ENCODE results near the gene ERI3.

ERI3 gene

DNA sequence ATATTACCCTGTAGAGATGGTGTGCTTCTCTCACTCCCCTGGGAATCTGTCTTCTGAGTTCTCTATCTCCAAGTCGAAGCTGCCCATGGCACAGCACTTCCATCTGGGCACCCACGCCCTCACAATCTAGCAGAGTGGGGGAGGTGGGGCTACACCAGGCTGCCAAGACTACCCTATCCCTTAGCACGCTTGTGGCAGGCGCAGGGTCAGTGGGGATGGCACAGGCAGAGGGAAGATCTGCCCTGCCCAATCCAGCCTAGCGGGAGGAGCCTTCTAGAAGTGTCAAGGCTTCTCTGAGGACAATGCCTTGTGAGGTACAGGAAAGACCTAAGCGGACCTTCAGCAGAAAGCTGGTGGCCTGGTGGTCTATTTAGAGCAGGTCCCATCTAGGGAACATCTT is 92.6 kb downstream of the ERI3 start:
- DNase-seq (ENCODE audit: low read depth): no peak

DNA sequence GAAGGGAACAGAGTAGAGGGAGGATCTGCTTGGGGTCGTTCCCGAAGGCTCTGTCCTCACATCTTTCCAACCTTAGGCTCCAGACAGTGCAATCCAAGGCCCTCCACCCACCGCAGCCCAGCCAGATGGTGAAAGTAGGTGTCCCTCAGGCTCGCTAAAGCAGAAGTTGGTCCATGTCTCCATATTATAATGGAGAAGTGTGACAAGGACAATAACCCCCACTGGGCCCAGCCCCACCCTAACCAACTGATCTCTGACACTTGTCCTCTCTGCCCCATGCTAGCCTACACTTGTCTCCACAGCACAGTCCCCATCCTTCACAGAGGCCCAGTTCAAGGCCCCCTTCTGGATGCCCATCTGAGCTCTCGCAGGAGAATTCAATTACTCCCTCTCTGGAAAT is 93.1 kb downstream of the ERI3 start:
- no peak for DNase-seq (ENCODE audit: low read depth)

DNA sequence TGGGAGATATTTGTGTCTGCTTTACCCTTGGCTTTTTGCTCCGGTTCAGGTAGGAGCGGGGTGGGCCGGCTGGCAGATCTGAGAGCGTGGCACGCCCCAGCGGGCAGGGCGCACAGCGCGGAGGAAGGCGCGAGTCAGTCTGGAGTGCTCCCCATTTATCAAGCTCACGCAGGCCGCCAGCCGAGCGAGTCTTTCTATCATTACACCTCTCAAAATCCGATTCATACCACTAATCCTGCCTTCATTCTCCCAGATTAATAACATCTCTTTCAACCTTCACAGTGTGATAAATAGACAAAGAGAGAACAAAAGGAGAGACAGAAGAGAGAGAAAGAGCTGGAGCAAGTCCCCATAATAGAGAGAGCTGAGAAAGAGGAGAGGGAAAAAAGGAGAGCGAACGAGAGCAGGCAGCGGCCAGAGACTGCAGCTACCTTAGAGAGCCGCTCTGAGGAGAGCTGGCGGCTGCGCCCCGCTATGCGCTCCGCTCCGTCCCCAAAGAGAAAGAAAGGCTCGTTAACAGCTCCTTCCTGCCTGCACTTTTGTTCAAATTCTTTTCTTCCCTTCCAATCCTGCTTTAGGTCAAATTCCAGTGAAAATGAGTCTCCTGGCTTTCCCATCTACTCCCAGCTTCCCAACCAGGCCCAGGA is 93.8 kb downstream of the ERI3 start:
- DNase-seq (ENCODE audit: low read depth): no peak

DNA sequence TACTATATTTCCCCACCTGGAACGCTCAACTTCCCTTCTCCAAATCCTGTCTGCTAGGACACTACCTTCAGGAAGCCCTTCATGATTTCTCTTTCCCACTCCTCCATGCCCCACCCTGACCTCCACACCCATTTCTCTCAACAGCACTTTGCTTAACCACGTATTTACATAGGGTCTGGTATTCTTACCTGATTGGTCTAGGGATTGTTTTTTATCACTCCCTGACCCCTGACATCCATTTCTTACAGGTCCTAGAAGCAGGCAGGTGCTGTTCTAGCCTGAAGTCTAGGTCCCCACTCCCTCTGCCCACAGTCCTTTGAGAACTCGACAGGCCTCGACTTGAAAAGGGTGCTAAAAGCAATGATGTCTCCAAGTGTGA is 94.3 kb downstream of the ERI3 start:
- DNase-seq (ENCODE audit: low read depth): no peak

DNA sequence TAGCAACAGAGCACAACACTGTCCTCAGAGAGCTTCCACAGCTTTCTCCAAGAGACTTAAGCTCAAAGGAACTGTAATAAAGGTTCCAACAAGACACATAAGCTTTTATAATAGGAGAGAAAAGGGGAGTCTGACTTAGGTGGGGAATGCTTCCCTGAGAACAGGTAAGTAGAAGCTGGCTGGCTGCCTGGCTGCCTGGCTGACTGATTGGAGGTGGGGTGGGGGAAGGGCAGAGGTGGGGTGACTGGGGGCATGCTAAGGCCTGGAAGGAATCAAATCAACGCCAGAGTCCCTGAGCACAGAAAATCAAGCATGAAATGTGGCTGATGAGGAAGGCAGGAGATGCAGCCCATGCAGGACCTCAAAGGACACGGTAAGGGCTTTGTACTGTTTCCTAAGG is 96.0 kb downstream of the ERI3 start:
- DNase-seq (ENCODE audit: low read depth): no peak

DNA sequence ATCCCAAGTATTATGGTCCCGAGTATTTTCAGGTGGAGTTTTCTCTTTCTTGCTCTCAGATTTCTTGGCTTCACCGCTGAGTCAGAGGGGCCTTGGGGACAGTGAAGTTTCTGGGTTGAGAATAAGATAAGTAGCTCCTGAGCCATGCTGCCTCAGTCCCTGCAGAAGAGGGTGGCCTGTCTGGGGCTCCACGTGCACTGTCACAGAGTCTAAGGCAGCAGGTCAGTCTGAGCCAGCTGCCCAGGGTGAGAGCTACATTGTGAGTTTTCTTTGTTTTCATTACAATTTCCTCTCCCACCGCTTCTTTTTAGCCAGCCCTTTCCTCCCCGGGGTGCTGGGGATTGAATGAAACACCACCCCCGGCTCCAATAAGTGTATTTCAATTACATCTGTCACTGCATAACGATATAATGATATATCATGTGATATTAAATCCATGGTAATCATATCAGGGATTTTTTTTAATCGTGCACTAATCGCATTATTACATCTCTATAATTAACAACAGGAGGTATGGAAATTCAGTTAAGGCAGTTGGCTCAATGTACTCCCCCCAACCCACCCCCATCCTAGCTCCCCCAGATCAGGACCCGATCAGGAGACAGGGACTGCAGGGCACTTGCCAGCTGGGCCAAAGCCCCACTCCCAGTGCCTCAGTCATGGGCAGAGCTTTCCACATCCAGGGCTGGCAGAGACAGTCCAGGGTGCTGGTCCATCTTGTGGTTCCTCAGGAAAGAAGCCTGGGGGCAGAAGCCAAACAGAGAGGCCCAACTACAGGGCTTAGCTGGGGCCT is 98.1 kb downstream of the ERI3 start:
- DNase-seq (ENCODE audit: low read depth): no peak

DNA sequence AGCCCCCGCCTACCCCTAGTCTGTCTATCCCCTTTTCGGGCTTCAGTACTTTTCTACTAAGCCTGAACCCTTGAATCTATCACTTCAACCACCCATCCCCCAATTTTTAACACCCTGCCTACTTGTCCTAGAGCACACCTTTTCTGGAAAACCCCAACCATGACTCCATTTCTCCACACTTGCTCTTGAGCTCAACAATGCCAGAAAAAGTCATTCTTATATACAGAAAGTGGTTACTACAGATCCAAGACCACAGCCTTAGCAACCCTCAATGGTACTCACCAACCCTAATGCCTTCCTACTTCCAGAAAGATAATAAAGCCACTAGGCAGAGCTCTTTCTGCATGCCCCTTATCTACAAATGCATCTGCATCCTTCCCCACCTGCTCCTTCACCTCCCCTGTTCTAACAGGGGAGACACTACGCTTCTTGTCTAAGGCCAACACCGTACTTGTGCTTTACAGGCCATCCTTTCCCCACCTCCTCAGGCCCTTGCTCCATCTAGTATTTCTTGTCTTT is 100.6 kb downstream of the ERI3 start:
- DNase-seq (ENCODE audit: low read depth): no peak

DNA sequence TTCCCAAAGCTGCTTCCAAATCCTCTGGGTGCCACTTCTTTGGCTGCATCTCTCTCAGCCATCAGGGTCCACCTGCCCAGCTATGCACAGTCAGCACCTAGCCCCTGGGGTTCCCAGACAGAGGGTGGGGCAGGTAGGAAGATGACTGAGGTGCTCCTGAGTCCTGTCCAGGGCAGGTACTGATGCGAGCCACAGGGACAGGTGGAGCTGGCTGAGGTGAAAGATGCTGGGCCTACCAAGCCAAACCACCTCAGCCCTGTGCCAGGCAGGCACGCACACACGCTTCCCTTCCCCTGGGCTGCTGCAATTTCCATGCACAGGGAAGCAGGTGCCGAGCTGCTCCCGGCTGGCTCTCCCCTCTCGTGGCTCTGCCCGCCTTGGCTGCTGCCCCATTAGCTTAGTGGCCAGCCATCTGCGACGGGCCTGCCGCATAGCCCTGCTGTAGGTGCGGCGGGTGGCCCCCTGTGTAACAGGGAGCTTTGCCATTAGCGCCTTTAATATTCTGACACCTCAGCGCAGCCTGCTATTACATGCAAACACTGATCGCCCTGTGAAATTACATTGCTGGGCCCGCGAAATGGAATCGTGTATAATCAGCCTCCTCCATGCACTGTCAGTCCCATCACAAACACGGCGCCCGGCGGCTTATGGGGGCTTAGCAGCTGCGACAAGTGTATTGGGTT is 102.9 kb downstream of the ERI3 start:
- no peak for DNase-seq (ENCODE audit: low read depth)

DNA sequence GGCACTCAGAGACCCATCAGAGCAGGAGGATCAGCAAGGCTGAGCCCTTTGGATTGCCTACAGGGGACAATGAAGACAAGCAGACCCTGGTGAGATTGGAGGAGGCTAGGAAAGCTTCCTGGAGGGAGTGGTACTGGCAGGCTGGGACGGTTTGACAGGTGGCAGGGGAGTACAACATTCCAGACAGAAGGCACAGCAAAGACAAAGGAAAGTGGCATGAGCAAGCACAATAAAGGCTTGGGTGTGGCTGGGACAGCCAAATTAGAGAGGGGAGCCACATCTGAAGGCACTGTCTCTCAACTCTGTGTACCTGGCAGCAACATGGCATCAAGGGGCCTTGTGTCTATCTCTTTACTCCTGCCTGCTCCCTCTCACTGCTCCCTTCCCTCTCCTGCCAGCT is 103.6 kb downstream of the ERI3 start:
- DNase-seq (ENCODE audit: low read depth): no peak

DNA sequence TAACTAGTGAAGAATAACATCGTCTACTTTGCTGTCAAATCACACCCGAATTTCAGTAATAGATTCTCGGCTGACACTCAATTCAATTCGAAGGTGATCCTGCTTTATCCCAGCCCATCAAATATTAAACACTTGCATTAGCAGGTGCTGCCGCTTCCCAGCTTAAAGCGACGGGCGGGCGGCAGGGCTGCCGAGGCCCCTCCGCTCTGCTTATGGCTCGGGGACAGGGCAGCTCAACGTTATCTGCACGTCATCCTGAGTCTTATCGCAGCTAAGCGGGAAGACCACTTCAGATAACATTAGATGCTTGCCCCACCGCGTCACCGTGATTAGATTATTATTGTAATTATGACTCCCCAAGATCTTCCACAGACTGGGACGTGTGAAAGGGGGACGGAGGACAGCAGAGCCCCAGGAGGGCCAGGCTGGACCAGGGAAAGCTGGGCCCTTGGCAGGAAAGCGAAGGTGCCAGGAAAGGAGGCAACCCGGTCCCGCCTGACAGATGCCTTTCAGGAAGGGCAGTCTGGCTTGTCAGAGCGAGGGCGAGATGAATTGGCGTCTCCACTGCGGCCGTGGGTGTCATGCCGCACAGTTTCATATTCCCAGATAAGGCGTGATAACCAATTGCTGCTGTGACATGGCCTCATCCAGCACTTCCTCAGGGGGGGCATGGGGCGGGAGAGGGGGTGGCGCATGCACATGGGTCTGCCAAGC is 104.8 kb downstream of the ERI3 start:
- no peak for DNase-seq (ENCODE audit: low read depth)

DNA sequence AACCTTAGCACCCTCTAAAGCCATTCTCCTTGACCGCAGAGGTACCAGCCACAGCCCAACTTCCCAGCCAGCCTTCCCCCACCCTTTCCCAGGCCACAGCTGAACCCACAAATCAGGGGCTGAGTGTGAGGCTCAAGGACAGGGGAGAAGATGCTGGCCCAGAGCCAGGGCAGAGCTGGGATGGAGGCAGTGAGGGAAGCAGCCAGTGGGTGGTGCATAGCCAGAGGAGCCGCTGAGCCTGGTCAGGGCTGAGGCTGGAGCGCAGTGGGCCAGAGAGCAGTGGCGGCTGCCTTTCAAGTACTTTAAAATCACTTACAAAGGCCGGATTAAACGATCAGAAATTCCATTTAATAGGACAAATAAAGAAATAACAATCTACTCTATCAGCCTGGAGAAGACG is 105.5 kb downstream of the ERI3 start:
- DNase-seq (ENCODE audit: low read depth): no peak

DNA sequence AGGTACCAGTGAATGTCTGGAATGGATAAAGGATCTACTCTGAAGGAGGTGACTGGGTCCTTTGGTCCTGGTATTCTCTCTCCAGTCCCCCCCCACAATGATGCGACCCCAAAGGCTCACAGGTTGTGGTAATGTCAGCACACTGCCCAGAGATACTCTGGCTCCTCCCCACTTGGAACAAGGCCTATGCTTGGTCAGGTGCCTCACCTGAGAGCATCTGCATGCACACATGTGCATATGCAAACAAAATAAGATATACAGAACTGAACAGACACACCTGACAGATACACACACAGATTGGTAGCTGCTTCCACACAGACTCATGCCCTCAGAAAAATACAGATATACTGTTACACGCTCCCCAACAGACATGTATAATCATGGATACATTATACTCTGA is 108.3 kb downstream of the ERI3 start:
- DNase-seq (ENCODE audit: low read depth): no peak

DNA sequence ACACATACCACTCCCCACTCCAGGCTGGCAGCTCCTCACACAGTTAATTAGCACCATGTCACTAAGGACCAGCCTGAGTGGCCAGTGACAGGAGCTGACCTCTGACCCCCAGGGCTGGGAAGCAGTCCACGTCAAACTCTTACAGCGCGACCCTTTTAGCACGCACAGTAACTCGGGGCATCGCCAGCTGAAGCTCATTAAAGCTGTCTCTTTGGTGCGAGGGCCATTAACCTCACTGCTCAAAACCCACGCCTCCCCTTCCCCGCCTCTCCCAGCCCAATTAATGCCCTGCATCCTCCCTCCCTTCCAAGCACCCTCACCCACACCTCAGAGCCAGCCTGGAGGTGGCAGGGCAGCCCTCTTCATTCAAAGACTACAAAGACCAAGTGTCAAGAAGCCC is 110.1 kb downstream of the ERI3 start:
- DNase-seq (ENCODE audit: low read depth): no peak

DNA sequence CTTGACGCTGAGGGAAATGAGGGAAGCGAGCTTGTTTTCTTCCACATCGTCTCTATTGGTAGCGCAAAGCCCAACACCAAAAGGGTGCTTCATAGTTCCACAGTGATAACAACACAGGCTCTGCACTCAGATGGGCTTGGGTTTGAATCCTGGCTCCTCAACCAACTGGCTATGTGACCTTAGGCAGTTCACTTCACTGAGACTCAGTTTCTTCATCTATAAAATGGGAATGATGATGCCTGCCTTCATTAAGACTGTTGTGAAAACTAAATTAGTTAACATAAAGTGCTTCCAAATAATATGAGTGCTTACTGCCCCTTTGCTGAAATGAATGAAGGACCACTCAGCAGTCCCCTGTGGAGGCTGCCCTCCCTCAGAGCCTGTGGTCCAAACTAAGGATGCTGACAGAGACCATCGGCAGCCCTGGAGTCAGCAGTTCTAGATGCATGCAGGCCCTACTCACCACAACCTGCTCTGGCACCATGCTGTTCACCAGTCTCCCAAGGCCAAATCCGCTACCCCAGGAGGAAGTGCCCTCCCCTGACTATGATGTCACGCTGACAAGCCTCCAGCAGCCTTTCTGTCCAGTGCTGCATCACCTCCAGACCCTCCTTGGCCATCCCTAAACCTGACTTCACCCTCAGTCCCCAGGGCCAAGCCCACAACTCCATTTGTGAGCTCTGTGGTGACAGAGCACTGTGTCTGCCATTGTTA is 111.1 kb downstream of the ERI3 start:
- no peak for DNase-seq (ENCODE audit: low read depth)

DNA sequence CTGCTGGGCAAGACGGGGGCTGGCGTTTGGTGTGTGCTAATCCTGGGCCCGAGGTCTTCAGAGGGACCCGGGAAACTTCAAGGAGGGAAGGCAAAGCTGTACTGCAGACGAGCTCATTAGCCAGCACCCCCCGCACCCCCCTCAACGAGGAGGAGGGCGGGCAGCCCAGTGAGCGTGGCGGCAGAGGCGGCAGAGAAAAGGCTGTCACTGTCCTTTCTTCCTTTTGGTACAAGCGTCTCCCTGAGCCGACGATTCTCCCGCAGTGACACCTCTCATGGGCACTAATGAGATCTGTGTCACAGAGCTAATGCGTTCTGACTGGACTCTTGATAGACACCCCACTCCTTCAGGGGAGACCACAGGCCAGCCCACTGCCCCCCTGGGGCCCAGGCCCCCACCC is 112.3 kb downstream of the ERI3 start:
- DNase-seq (ENCODE audit: low read depth): no peak

DNA sequence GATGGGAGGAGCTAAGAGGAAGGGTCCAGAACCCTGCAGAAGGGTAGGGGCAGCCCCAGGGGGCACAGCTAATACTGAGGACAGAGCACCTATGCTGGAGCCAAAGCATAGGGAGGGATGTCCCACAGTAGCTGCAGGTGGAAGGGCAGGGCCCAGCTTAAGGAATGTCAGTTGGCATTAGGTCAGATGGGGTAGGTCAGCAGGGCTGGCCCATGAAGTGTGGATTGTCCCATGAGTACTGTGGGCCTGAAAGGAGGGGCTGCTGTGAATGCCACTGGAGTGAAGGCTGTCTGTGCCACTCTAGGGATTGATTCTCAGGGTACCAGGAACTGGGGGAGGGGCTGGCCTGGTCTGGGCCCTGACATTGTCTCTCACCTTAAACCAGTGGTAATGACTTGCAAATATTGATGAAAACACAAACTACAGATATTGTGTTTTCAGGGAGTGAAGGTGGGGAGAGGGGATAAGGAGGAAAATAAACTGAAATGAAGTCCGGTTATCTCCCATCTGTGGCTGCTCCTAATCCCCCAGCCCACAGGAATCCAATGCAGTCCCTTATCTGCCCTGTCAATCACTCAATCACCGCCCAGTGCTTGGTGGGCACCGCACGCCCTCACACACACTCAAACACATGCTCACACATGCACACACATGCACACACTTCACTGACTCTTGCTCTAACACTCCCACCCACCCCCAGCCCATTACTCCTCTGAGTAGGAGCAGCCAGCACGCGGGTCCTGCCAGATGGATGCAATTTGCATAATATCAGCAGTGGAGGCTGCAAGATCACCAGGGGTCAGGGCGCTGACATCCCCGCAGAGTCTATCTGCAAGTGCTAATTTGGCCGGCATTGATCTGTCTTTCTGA is 114.0 kb downstream of the ERI3 start:
- DNase-seq (ENCODE audit: low read depth): no peak

DNA sequence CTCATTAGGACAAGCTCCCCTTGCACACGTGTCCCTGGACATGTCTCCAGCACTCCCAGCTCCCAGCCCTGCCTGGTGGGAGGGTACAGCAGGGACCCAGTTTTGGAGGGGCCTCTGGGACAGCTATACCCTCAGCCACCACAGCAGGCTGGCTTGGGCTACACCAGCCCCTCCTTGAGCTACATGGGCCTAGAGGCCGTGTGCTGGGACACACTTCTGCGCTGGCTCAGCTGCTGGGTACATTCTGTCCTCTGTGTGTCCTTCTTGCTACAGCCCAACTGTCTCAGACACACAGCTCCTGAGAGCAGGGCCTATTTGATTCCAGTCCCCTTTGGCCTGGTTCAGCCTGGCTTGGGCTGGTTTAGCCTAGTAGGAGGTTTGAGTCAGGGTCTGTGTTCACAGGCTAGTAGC is 115.1 kb downstream of the ERI3 start:
- no peak for DNase-seq (ENCODE audit: low read depth)

DNA sequence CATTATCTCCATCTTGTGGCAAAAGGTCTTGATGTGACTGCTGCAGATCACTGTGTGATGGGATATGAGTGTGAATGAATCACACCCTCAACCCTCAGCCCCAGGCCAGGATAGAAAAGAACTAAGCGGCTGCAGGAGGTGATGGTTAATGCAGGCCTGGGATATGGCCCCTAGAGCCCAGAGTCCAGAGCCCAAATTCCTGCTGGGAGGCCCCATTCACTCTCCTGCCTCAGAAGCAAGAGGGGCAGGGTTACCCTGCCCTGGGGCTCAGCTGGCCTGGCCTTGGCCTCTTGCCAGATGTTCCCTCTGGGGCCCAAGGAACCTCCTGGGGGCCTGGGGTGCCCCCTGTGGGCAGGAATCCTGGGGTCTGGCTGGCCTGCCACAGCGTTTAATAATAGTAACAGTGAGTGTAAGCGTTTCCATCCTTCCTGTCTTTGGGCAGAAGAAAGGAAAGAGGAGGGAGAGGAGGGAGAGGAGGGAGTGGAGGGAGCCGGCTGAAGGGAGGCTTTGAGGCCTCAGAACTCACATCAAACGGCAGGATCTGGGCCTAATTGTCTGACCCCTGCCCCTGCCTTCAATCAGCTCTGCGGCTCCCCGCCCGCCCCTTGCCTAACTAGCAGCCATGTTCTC is 115.6 kb downstream of the ERI3 start:
- no peak for DNase-seq (ENCODE audit: low read depth)

DNA sequence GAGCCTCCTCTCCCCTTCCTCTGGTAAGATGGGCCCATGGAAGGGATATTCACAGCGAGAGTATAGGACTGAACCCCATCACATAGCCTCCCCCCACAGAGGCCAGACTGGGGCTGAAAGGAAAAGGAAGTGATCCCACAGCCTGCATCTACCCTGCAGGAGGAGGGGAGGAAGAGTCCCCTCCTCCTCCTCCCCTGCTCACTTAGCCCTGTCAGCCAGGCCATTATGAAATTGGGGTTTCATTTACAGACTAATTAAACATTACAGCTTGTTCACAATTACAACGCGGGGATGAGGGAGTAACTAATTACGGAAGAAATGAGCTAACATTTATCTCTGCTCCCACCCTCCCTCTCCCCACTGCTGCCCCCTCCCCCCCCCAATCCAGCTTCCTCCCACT is 116.4 kb downstream of the ERI3 start:
- no peak for DNase-seq (ENCODE audit: low read depth)

DNA sequence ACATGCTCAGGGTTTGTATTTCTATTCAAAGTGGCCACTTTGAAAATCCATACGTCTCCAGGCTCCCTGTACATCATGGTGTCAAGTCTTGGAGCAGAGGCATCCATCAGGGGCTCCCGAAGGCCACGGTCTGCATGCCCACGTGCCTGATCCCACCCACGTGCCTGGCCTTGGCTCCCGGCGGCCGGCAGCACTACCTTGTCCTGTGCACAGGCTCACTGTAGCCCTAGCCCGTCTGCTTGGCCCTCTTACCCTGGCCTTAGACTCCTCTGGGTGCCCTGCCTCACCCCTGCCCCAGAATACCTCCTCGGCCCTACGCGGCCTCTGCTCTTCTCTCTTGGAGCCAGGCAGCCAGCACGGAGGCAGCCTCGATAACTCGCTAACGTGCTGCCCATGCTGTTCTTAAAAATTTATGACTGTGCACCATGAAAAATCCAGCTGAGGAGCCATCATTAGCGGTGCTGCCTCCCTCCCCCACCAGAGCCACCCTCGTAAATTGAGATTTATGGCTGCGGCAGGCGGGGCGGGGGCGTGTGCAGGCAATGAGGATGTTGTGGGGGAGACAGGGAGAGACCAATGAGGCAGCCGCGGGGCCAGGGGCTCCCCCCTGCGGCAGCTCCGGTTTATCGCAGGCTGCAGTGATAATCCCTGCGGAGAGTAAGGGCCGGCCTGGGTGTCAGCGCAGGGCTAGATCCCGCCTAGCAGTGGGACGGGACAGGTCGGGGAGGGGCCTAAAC is 117.2 kb downstream of the ERI3 start:
- no peak for DNase-seq (ENCODE audit: low read depth)

All from T follicular helper cell (primary cell).